ENCODE measurements around the gene RIPOR1.

- TF ChIP-seq POLR2AphosphoS5 (IDR thresholded peaks at IDR 0.05; ENCODE audit: low read depth, low read length) (no peak), CTCF (IDR thresholded peaks at IDR 0.05) (no peak)
Observed at GRCh38 chr16:67539691-67540635, 11.3 kb downstream of the RIPOR1 start.

All from SK-N-SH (cell line).